K562 treated with DMSO at 1 percent for 24 hours (cell line): Measurements from ENCODE around the gene KCNH6. TPM values are rescaled to one million over a fixed set of nuclear protein-coding genes. Genes with fewer than 3 reads are reported as not detected.

Experiments
- total RNA-seq: library from RNA; unstranded; fragments of 300-600 nt; gene quantifications from 2 replicates; pipeline ENCODE4 v1.2.3, GENCODE V29; 2022; ENCODE audit warnings: low read depth; ENCODE audit not compliant: insufficient read depth

Gene KCNH6
- total RNA-seq, result not detected in 2 replicates

DNA sequence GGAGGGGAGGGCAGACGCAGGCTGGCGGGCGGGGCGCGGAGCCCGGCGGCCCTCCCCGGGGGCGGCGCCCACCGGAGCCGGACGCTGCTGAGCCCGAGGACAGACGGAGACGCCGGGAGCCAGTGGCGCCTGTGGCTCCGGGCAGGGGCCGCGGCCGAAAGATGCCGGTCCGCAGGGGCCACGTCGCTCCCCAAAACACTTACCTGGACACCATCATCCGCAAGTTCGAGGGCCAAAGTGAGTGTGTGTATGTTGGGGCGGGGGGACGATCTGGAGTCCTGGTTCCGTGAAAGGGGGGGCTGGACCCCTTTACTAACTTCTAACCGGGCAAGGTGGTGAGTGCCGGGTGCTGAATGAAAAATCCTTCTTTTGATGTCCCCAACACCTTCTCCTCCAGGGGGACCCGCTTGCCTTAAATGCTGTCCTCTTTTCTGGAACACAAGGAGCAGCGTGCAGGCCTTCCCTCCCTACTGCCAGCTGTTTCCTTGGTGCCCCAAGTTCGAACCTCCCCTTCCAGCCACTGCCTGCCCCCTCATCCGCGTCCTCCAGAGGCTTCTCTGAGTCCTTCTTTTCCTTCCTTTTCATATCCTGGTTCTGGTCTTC lies at the start of gene KCNH6:
Gene KCNH6, plus strand, starts transcription at position 106 of the 603 bp plus-strand sequence. Its CDS starts 56 bp downstream, at position 162.

DNA sequence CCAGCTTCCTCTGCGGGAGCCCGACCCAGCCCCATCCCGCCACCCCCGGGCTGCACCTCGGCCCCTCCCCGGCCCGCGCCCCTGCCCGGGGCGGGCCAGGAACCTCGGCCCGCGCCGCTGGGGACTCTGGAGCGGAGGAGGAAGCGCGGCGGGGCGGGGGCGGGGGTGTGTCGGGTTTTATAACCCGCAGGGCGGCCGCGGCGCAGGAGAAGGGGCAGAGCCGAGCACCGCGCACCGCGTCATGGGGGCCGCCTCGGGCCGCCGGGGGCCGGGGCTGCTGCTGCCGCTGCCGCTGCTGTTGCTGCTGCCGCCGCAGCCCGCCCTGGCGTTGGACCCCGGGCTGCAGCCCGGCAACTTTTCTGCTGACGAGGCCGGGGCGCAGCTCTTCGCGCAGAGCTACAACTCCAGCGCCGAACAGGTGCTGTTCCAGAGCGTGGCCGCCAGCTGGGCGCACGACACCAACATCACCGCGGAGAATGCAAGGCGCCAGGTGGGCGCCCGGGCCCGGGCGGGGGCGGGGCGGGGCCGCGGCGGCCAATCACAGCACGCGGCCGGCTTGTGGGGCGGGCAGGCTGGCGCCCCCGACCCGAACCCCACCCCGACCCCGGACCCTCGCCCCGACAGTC lies 46.2 kb upstream of the KCNH6 start, which contains the start of gene ACE:
Gene ACE, plus strand, starts transcription at position 208 of the 626 bp plus-strand sequence. Its CDS starts 34 bp downstream, at position 242.

DNA sequence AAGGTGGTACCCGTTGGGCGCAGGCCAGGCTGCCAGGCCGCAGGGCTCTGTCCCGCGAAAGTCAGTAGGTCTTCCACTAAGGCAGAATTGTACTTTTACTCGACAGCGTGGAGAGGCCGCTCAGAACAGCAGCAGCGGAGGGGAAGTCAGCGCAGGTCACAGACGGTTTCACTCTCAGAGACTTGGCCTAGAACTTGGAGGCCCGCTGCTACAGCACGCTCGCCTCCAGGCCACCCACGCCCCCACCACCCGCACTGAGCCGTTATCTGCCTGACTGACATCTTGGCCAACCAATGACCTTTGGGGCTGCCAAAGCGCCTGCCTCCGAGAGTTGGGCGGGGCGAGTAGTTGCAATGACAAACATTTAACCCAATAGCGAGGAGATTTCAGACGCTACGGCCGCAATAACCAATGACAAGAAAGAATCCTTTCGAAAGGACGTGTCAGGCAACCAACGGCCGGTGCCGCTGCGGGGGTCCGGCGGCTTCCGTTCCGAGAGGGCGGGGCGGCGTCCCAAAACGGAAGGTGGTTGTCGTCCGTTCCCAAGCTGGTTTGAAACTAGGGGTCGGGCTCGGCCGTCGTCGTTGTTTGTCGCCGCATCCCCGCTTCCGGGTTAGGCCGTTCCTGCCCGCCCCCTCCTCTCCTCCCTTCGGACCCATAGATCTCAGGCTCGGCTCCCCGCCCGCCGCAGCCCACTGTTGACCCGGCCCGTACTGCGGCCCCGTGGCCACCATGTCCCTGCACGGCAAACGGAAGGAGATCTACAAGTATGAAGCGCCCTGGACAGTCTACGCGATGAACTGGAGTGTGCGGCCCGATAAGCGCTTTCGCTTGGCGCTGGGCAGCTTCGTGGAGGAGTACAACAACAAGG lies 27.0 kb downstream of the KCNH6 start, which contains the start of gene DCAF7:
Gene DCAF7, plus strand, starts transcription at position 532 of the 871 bp plus-strand sequence. Its CDS starts 201 bp downstream, at position 733.

Other genes with a start within 250 kb of the KCNH6 start
- 25.6 and 25.9 TPM in 2 replicates for gene CYB561, start 77.1 kb upstream of the KCNH6 start, total RNA-seq
- gene ACE, start 46.3 kb upstream of the KCNH6 start, total RNA-seq, result 3.0 and 4.6 TPM in 2 replicates
- gene DCAF7, start 27.1 kb downstream of the KCNH6 start, total RNA-seq, result 100.0 and 110 TPM in 2 replicates
- gene TACO1, start 77.5 kb downstream of the KCNH6 start, total RNA-seq, result 50.6 and 57.9 TPM in 2 replicates
- 28.6 and 30.8 TPM in 2 replicates for gene MAP3K3, start 99.1 kb downstream of the KCNH6 start, total RNA-seq
- gene LIMD2, start 176.8 kb downstream of the KCNH6 start, total RNA-seq, result 6.0 and 9.2 TPM in 2 replicates
- 45.4 and 47.0 TPM in 2 replicates for gene STRADA, start 218.4 kb downstream of the KCNH6 start, total RNA-seq